ENCODE measurements around the gene DPH3. TPM values are rescaled to one million over a fixed set of nuclear protein-coding genes. Genes with fewer than 3 reads are reported as not detected.

DPH3 gene
- total RNA-seq, 1 experiment from 2014 or later, result 27.8 TPM

DNA sequence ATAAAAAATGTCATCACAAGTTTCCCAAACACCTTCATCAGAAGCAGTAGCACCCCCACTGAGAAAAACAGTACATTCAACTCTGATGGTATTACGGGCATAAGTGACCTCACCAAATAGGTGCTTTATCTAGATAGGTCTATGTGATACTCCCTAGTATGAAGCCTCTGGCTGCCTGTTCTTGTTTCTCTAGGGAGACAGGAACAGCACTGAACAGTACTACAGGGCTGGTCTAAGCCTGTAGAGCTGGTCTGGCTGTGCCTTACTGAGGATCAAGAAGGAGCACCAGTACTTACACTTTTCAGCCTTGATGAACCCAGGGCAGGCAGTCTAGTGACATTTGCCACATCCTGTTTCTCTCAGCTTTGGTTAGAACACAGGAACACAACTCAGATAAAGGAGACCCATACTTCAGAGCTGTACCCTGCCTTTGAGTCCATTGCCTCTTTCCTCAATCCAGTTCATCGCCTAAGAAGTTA is 36.2 kb upstream of the DPH3 start (continued):
- TF ChIP-seq GTF2I (CRISPR knock-in tag; conservative IDR thresholded peaks at IDR 0.05), result no peak
- TF ChIP-seq, protein P1, sequence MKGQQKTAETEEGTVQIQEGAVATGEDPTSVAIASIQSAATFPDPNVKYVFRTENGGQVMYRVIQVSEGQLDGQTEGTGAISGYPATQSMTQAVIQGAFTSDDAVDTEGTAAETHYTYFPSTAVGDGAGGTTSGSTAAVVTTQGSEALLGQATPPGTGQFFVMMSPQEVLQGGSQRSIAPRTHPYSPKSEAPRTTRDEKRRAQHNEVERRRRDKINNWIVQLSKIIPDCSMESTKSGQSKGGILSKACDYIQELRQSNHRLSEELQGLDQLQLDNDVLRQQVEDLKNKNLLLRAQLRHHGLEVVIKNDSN (CRISPR knock-in tag; IDR thresholded peaks at IDR 0.05), result no peak

DNA sequence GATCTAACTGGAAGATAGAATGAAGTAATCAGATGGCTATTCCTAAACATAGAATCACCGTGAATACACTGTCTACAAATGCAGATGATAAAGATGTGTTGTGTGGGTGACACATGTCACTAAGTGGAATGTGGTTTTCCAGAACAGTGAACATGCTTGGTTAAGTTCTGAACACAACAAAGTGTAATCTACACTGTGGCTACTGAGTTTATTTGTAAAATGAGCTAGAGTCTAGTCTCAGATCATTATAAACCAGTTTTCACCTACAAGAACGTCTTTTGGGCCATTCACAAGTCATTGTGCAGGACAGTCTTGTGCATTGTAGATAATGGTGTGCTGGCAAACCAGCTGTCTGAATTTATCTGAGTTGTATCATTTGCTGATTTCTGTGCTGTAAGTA is 35.6 kb upstream of the DPH3 start:
- ChIA-PET CTCF (interaction anchor here (0.7 to 0.9 kb wide), 2 partner anchors 32 to 66 kb away, joined by 3 to 4 read pairs; no protein-coding TSS in a partner anchor), POLR2A (no interaction called here)
- Mint-ChIP-seq H3K27me3 (ENCODE audit: low read depth) (no peaks in the 10 kb centered on the region), H3K27ac (no peak overlapping the region), H3K4me3 (no peak overlapping the region), H3K36me3 (peaks cover 58% of the 10 kb centered on the region), H3K9me3 (peaks cover 19% of the 10 kb centered on the region), H3K4me1 (peaks cover 60% of the 10 kb centered on the region)
- DNase-seq (ENCODE audit: low spot score) (no peak), ATAC-seq (no peak)
- TF ChIP-seq ELF4 (CRISPR knock-in tag; IDR thresholded peaks at IDR 0.05; ENCODE audit: low read depth) (no peak), FOXK1 (CRISPR knock-in tag; IDR thresholded peaks at IDR 0.05) (no peak), MYBL2 (CRISPR knock-in tag; IDR thresholded peaks at IDR 0.05) (no peak), JUN (CRISPR knock-in tag; IDR thresholded peaks at IDR 0.05) (no peak), SMAD4 (CRISPR knock-in tag; IDR thresholded peaks at IDR 0.05) (no peak), IRF2 (CRISPR knock-in tag; IDR thresholded peaks at IDR 0.05; ENCODE audit: borderline replicate concordance, low read depth) (no peak), TEAD1 (CRISPR knock-in tag; IDR thresholded peaks at IDR 0.05) (no peak)
- TF ChIP-seq, protein P2, sequence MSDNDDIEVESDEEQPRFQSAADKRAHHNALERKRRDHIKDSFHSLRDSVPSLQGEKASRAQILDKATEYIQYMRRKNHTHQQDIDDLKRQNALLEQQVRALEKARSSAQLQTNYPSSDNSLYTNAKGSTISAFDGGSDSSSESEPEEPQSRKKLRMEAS (CRISPR knock-in tag; IDR thresholded peaks at IDR 0.05), result no peak
- TF ChIP-seq, protein P3, sequence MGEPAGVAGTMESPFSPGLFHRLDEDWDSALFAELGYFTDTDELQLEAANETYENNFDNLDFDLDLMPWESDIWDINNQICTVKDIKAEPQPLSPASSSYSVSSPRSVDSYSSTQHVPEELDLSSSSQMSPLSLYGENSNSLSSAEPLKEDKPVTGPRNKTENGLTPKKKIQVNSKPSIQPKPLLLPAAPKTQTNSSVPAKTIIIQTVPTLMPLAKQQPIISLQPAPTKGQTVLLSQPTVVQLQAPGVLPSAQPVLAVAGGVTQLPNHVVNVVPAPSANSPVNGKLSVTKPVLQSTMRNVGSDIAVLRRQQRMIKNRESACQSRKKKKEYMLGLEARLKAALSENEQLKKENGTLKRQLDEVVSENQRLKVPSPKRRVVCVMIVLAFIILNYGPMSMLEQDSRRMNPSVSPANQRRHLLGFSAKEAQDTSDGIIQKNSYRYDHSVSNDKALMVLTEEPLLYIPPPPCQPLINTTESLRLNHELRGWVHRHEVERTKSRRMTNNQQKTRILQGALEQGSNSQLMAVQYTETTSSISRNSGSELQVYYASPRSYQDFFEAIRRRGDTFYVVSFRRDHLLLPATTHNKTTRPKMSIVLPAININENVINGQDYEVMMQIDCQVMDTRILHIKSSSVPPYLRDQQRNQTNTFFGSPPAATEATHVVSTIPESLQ (CRISPR knock-in tag; IDR thresholded peaks at IDR 0.05), result no peak
- TF ChIP-seq, protein P4, sequence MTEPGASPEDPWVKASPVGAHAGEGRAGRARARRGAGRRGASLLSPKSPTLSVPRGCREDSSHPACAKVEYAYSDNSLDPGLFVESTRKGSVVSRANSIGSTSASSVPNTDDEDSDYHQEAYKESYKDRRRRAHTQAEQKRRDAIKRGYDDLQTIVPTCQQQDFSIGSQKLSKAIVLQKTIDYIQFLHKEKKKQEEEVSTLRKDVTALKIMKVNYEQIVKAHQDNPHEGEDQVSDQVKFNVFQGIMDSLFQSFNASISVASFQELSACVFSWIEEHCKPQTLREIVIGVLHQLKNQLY (CRISPR knock-in tag; IDR thresholded peaks at IDR 0.05), result no peak
- TF ChIP-seq, protein P5, sequence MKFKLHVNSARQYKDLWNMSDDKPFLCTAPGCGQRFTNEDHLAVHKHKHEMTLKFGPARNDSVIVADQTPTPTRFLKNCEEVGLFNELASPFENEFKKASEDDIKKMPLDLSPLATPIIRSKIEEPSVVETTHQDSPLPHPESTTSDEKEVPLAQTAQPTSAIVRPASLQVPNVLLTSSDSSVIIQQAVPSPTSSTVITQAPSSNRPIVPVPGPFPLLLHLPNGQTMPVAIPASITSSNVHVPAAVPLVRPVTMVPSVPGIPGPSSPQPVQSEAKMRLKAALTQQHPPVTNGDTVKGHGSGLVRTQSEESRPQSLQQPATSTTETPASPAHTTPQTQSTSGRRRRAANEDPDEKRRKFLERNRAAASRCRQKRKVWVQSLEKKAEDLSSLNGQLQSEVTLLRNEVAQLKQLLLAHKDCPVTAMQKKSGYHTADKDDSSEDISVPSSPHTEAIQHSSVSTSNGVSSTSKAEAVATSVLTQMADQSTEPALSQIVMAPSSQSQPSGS (CRISPR knock-in tag; IDR thresholded peaks at IDR 0.05; ENCODE audit: borderline replicate concordance, low read depth), result no peak
- TF ChIP-seq, protein P6, sequence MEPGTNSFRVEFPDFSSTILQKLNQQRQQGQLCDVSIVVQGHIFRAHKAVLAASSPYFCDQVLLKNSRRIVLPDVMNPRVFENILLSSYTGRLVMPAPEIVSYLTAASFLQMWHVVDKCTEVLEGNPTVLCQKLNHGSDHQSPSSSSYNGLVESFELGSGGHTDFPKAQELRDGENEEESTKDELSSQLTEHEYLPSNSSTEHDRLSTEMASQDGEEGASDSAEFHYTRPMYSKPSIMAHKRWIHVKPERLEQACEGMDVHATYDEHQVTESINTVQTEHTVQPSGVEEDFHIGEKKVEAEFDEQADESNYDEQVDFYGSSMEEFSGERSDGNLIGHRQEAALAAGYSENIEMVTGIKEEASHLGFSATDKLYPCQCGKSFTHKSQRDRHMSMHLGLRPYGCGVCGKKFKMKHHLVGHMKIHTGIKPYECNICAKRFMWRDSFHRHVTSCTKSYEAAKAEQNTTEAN (CRISPR knock-in tag; IDR thresholded peaks at IDR 0.05), result no peak
- TF ChIP-seq, protein P7, sequence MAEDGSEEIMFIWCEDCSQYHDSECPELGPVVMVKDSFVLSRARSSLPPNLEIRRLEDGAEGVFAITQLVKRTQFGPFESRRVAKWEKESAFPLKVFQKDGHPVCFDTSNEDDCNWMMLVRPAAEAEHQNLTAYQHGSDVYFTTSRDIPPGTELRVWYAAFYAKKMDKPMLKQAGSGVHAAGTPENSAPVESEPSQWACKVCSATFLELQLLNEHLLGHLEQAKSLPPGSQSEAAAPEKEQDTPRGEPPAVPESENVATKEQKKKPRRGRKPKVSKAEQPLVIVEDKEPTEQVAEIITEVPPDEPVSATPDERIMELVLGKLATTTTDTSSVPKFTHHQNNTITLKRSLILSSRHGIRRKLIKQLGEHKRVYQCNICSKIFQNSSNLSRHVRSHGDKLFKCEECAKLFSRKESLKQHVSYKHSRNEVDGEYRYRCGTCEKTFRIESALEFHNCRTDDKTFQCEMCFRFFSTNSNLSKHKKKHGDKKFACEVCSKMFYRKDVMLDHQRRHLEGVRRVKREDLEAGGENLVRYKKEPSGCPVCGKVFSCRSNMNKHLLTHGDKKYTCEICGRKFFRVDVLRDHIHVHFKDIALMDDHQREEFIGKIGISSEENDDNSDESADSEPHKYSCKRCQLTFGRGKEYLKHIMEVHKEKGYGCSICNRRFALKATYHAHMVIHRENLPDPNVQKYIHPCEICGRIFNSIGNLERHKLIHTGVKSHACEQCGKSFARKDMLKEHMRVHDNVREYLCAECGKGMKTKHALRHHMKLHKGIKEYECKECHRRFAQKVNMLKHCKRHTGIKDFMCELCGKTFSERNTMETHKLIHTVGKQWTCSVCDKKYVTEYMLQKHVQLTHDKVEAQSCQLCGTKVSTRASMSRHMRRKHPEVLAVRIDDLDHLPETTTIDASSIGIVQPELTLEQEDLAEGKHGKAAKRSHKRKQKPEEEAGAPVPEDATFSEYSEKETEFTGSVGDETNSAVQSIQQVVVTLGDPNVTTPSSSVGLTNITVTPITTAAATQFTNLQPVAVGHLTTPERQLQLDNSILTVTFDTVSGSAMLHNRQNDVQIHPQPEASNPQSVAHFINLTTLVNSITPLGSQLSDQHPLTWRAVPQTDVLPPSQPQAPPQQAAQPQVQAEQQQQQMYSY (CRISPR knock-in tag; IDR thresholded peaks at IDR 0.05), result no peak
